ENCODE data around the gene RHOBTB3. TPM values are rescaled to one million over a fixed set of nuclear protein-coding genes. Genes with fewer than 3 reads are reported as not detected.

RHOBTB3 gene
- total RNA-seq, 1 donor from 2014 or later = 55.9 TPM

GRCh38 chr5:95816341-95816740 lies 85.2 kb downstream of the RHOBTB3 start:
- Mint-ChIP-seq H3K9me3 (ENCODE audit: low read depth) (no peaks in the 10 kb centered on the region), H3K4me1 (ENCODE audit: low read depth) (peaks cover 13% of the 10 kb centered on the region), H3K27ac (no peak overlapping the region), H3K4me3 (ENCODE audit: low read depth) (no peak overlapping the region), H3K27me3 (no peaks in the 10 kb centered on the region), H3K36me3 (ENCODE audit: insufficient read depth) (peaks cover 5% of the 10 kb centered on the region)
- DNase-seq (ENCODE audit: low spot score, unreplicated experiment) = no peak
- TF ChIP-seq, protein P1, sequence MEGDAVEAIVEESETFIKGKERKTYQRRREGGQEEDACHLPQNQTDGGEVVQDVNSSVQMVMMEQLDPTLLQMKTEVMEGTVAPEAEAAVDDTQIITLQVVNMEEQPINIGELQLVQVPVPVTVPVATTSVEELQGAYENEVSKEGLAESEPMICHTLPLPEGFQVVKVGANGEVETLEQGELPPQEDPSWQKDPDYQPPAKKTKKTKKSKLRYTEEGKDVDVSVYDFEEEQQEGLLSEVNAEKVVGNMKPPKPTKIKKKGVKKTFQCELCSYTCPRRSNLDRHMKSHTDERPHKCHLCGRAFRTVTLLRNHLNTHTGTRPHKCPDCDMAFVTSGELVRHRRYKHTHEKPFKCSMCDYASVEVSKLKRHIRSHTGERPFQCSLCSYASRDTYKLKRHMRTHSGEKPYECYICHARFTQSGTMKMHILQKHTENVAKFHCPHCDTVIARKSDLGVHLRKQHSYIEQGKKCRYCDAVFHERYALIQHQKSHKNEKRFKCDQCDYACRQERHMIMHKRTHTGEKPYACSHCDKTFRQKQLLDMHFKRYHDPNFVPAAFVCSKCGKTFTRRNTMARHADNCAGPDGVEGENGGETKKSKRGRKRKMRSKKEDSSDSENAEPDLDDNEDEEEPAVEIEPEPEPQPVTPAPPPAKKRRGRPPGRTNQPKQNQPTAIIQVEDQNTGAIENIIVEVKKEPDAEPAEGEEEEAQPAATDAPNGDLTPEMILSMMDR (IDR thresholded peaks at IDR 0.05; ENCODE audit: unreplicated experiment) = no peak

- H3K9me3 Mint-ChIP-seq (ENCODE audit: low read depth) = no peaks in the 10 kb centered on the region
- no peaks in the 10 kb centered on the region for H3K27me3 Mint-ChIP-seq
- H3K4me3 Mint-ChIP-seq (ENCODE audit: low read depth) = no peak overlapping the region
- TF ChIP-seq, protein P1 (IDR thresholded peaks at IDR 0.05; ENCODE audit: unreplicated experiment) = no peak
- H3K27ac Mint-ChIP-seq = no peak overlapping the region
- no peak for DNase-seq (ENCODE audit: low spot score, unreplicated experiment)
- H3K36me3 Mint-ChIP-seq (ENCODE audit: insufficient read depth) = peaks cover 5% of the 10 kb centered on the region
- peaks cover 14% of the 10 kb centered on the region for H3K4me1 Mint-ChIP-seq (ENCODE audit: low read depth)
Observed at GRCh38 chr5:95816776-95817175, 85.6 kb downstream of the RHOBTB3 start.

DNA sequence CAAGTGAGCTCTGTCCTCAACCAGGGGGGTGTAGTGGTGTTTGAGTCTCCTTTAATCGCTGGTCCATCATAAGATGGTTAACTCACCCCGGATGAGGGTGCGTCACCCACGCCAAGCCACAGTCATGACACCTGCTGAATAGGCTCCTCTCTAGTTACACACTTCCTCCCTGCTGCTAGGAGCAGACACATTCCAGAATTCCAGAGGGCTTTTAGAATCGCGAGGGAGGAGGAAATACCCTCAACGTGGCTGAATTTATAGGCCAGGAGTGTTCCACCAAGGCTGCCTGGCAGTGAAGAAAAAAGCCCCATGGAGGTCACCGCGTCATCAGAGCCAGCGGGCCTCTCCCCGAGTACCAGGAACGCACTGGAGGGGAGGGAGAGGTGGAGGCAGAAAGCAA lies 86.3 kb downstream of the RHOBTB3 start:
- Mint-ChIP-seq H3K27me3 (no peaks in the 10 kb centered on the region), H3K27ac (no peak overlapping the region), H3K9me3 (ENCODE audit: low read depth) (no peaks in the 10 kb centered on the region), H3K36me3 (ENCODE audit: insufficient read depth) (peaks cover 5% of the 10 kb centered on the region), H3K4me1 (ENCODE audit: low read depth) (peaks cover 13% of the 10 kb centered on the region), H3K4me3 (ENCODE audit: low read depth) (no peak overlapping the region)
- no peak for DNase-seq (ENCODE audit: low spot score, unreplicated experiment)
- TF ChIP-seq, protein P1 (IDR thresholded peaks at IDR 0.05; ENCODE audit: unreplicated experiment) = no peak

DNA sequence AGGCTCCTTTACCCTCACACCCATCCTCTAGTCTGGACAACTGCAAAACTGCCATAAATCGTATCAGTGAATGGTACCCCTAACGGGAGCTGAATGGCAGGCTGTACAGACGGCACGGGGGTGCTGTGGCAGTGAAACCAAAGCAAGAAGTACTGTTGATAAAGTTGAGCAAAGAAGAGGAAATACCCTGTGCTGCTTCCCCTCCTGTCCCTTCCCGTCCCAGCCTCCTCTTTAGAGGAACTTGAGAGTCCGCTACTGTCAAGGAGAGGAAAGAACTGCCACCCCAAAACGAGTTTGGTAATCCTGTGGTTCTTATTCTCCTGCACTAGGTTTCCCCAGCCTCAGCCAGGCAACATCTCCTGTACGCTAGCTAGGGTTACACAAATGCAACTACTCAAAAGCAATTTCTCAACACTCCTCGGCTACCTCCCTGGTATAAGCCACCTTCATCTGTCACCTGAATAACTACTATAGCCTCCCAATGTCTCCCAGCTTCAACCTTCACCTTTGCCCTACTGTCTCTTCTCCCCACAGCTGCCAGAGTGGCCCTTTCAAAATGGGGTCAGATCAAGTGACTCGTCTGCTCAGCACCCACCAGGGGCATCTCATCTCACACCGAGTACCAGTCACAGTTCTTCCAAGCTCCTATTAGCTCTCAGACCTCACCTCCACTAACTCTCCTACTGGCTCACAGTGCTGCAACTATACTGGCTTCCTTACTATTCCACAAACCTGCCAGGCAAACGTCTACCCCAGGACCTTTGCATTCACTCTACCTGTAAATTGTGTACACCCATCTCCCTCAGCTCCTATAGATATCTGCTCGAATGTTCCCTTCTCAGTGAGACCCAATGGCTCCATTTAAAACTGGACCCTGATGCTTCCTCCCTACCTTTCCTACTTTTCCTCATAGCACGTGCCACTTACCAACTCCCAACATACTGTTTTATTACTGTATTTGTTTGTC lies 87.3 kb downstream of the RHOBTB3 start:
- Mint-ChIP-seq H3K27ac (peak overlapping the region; percentile 22), H3K4me1 (ENCODE audit: low read depth) (peaks cover 17% of the 10 kb centered on the region), H3K4me3 (ENCODE audit: low read depth) (no peak overlapping the region), H3K9me3 (ENCODE audit: low read depth) (no peaks in the 10 kb centered on the region), H3K36me3 (ENCODE audit: insufficient read depth) (peaks cover 5% of the 10 kb centered on the region), H3K27me3 (no peaks in the 10 kb centered on the region)
- DNase-seq (ENCODE audit: low spot score, unreplicated experiment) = no peak
- TF ChIP-seq, protein P1 (IDR thresholded peaks at IDR 0.05; ENCODE audit: unreplicated experiment) = no peak

GRCh38 chr5:95821110-95822021 lies 90.2 kb downstream of the RHOBTB3 start:
- Mint-ChIP-seq H3K27ac (peak overlapping the region; percentile 92), H3K4me3 (ENCODE audit: low read depth) (peak overlapping the region; percentile 88), H3K9me3 (ENCODE audit: low read depth) (no peaks in the 10 kb centered on the region), H3K4me1 (ENCODE audit: low read depth) (peaks cover 32% of the 10 kb centered on the region), H3K27me3 (no peaks in the 10 kb centered on the region), H3K36me3 (ENCODE audit: insufficient read depth) (peaks cover under 1% of the 10 kb centered on the region)
- TF ChIP-seq, protein P1 (IDR thresholded peaks at IDR 0.05; ENCODE audit: unreplicated experiment) = no peak
- DNase-seq (ENCODE audit: low spot score, unreplicated experiment) = no peak
